Ovary (tissue), 3 donors: ENCODE measurements around the gene ARID4A.

Source experiments
- EP300 ChIP-seq: sonication (generic); formaldehyde crosslinking; IDR thresholded peaks from one replicate; pipeline ENCODE4 v1.6.1; 2017; ENCODE audit warnings: antibody characterized with exemption
- POLR2A ChIP-seq: fragments of 450-650 bp; IDR thresholded peaks from one replicate; pipeline ENCODE4 v1.6.1; 2017; ENCODE audit warnings: antibody characterized with exemption, mild to moderate bottlenecking, moderate library complexity
- TF ChIP-seq, protein P1 (sequence below), 3 donors: fragments of 450-650 bp in 2 of 3; fragments of 200-600 bp in 1 of 3; IDR thresholded peaks; one replicate each; pipeline versions ENCODE4 v1.5.1 to v1.8.0; 2016 to 2022; ENCODE audit warnings: antibody characterized with exemption in 3 of 3, mild to moderate bottlenecking in 1 of 3
- donor health status: DM: no; HTN: no; CAD: no.

- TF ChIP-seq POLR2A (no peak), EP300 (no peak)
- TF ChIP-seq, protein P1, sequence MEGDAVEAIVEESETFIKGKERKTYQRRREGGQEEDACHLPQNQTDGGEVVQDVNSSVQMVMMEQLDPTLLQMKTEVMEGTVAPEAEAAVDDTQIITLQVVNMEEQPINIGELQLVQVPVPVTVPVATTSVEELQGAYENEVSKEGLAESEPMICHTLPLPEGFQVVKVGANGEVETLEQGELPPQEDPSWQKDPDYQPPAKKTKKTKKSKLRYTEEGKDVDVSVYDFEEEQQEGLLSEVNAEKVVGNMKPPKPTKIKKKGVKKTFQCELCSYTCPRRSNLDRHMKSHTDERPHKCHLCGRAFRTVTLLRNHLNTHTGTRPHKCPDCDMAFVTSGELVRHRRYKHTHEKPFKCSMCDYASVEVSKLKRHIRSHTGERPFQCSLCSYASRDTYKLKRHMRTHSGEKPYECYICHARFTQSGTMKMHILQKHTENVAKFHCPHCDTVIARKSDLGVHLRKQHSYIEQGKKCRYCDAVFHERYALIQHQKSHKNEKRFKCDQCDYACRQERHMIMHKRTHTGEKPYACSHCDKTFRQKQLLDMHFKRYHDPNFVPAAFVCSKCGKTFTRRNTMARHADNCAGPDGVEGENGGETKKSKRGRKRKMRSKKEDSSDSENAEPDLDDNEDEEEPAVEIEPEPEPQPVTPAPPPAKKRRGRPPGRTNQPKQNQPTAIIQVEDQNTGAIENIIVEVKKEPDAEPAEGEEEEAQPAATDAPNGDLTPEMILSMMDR (IDR thresholded peaks at IDR 0.05), result no peak
These were observed 17.3 kb downstream of the ARID4A start for GRCh38 chr14:58315606-58316005.
